SK-N-SH (cell line): ENCODE results near the gene CATSPERD. TPM values are rescaled to one million over a fixed set of nuclear protein-coding genes. Genes with fewer than 3 reads are reported as not detected.

Experiments
- CTCF ChIA-PET: fragments of 300-600, 350-600 bp; formaldehyde crosslinking; extraction: SDS; loops from one replicate; lab custom pipeline; 2021; lab: Yijun Ruan, JAX
- POLR2A ChIA-PET: fragments of 350-600 bp; sonication (Branson Sonifier 250); formaldehyde crosslinking; extraction: SDS; loops from one replicate; lab custom pipeline; 2020; ENCODE audit warnings: antibody characterized with exemption, inconsistent platforms; lab: Yijun Ruan, JAX
- DNase-seq: peaks from one replicate; pipeline ENCODE4 v3.0.0; 2012
- H2AFZ ChIP-seq: fragments of 200-600 bp; sonication (generic); 2 replicates; pipeline ENCODE4 v1.8.1; 2016; ENCODE audit warnings: antibody characterized with exemption, mild to moderate bottlenecking, low read depth
- H3F3A ChIP-seq: fragments of 200-600 bp; sonication (generic); replicated peaks from 2 replicates; pipeline ENCODE3; 2016; ENCODE audit warnings: antibody characterized with exemption, mild to moderate bottlenecking; ENCODE audit not compliant: insufficient read depth
- H3K27ac ChIP-seq, 2 experiments: fragments of 200-500 bp in 1 of 2; fragments of 200-600 bp in 1 of 2; sonication (Bioruptor generic) in 1 of 2; sonication (generic), shearing (Covaris generic) in 1 of 2; 2 replicates each; pipeline versions ENCODE4 v1.5.1 to v1.6.1; 2014 to 2016; ENCODE audit warnings: low read depth in 2 of 2, inconsistent platforms in 1 of 2, low read length in 1 of 2, mild to moderate bottlenecking in 1 of 2, mixed read lengths in 1 of 2
- H3K27me3 ChIP-seq: fragments of 200-600 bp; sonication (generic), shearing (Covaris generic); 2 replicates; pipeline ENCODE4 v1.6.1; 2016; ENCODE audit warnings: mixed run types; ENCODE audit not compliant: insufficient read depth
- H3K36me3 ChIP-seq, 2 experiments: fragments of 200-500 bp in 1 of 2; fragments of 200-600 bp in 1 of 2; sonication (Bioruptor generic) in 1 of 2; sonication (generic) in 1 of 2; replicated peaks in 1 of 2; 2 replicates each; pipeline versions ENCODE3 to v1.5.1; 2014 to 2016; ENCODE audit warnings: low read length in 1 of 2, mild to moderate bottlenecking in 1 of 2; ENCODE audit not compliant: insufficient read depth in 2 of 2, control insufficient read depth in 1 of 2
- H3K4me1 ChIP-seq, 2 experiments: fragments of 200-500 bp in 1 of 2; fragments of 200-600 bp in 1 of 2; sonication (Bioruptor generic) in 1 of 2; sonication (generic), shearing (Covaris generic) in 1 of 2; 2 replicates each; pipeline versions ENCODE4 v1.5.1 to v1.6.1; 2014 to 2016; ENCODE audit warnings: low read depth in 1 of 2, low read length in 1 of 2, mixed run types in 1 of 2; ENCODE audit not compliant: insufficient read depth in 2 of 2, control insufficient read depth in 1 of 2
- H3K4me2 ChIP-seq: fragments of 200-600 bp; sonication (generic), shearing (Covaris generic); 2 replicates; pipeline ENCODE4 v1.6.1; 2017; ENCODE audit warnings: mixed run types
- H3K4me3 ChIP-seq, 2 experiments: fragments of 200-500 bp in 1 of 2; fragments of 200-600 bp in 1 of 2; sonication (Bioruptor generic) in 1 of 2; sonication (generic), shearing (Covaris generic) in 1 of 2; 2 replicates each; pipeline versions ENCODE4 v1.5.1 to v1.8.1; 2014 to 2016; ENCODE audit warnings: low read depth in 2 of 2, inconsistent platforms in 1 of 2, low read length in 1 of 2, mild to moderate bottlenecking in 1 of 2, mixed read lengths in 1 of 2, moderate library complexity in 1 of 2
- H3K79me2 ChIP-seq: fragments of 200-600 bp; sonication (generic); 2 replicates; pipeline ENCODE4 v1.8.1; 2017; ENCODE audit warnings: mild to moderate bottlenecking; ENCODE audit not compliant: insufficient read depth
- H3K9ac ChIP-seq: fragments of 200-600 bp; sonication (generic); 2 replicates; pipeline ENCODE4 v1.6.1; 2017; ENCODE audit warnings: mixed run types
- H3K9me2 ChIP-seq: fragments of 200-600 bp; sonication (generic); 2 replicates; pipeline ENCODE4 v1.6.1; 2017; ENCODE audit warnings: mixed run types
- H3K9me3 ChIP-seq: fragments of 200-600 bp; sonication (generic); 2 replicates; pipeline ENCODE4 v1.6.1; 2017; ENCODE audit warnings: mixed run types, mild to moderate bottlenecking, moderate library complexity
- H4K20me1 ChIP-seq: fragments of 200-600 bp; sonication (generic); 2 replicates; pipeline ENCODE4 v1.6.1; 2017; ENCODE audit warnings: mild to moderate bottlenecking, mixed run types; ENCODE audit not compliant: insufficient read depth
- CHD2 ChIP-seq: fragments of 150-350 bp; IDR thresholded peaks from 2 replicates; pipeline ENCODE4 v1.6.1; 2018; ENCODE audit warnings: low read length; ENCODE audit not compliant: partially characterized antibody
- ELF1 ChIP-seq: IDR thresholded peaks from 2 replicates; pipeline ENCODE4 v1.4.0; 2012
- EP300 ChIP-seq, 2 experiments: IDR thresholded peaks; 2 replicates each; pipeline versions ENCODE4 v1.4.0 to v1.6.1; 2012; ENCODE audit warnings: borderline replicate concordance in 1 of 2, low read depth in 1 of 2, low read length in 1 of 2
- FOXJ3 ChIP-seq: sonication (generic); formaldehyde crosslinking; IDR thresholded peaks from 2 replicates; pipeline ENCODE4 v1.5.1; 2020; ENCODE audit warnings: mild to moderate bottlenecking, missing genetic modification reagents
- GABPA ChIP-seq: IDR thresholded peaks from 2 replicates; pipeline ENCODE4 v1.4.0; 2012; ENCODE audit warnings: low read depth, mild to moderate bottlenecking
- MEF2A ChIP-seq: IDR thresholded peaks from 2 replicates; pipeline ENCODE4 v1.4.0; 2012; ENCODE audit warnings: low read depth, borderline replicate concordance
- MXI1 ChIP-seq: IDR thresholded peaks from 2 replicates; pipeline ENCODE4 v1.6.1; 2012; ENCODE audit warnings: mild to moderate bottlenecking, low read depth, low read length, improper control_type of control experiment
- NRF1 ChIP-seq: IDR thresholded peaks from 2 replicates; pipeline ENCODE4 v1.6.1; 2012; ENCODE audit warnings: low read depth, mild to moderate bottlenecking, low read length
- POLR2AphosphoS5 ChIP-seq: IDR thresholded peaks from 2 replicates; pipeline ENCODE4 v1.6.1; 2012; ENCODE audit warnings: low read depth, low read length
- RAD21 ChIP-seq: IDR thresholded peaks from 2 replicates; pipeline ENCODE4 v1.6.1; 2012; ENCODE audit warnings: mild to moderate bottlenecking, low read length
- RCOR1 ChIP-seq: fragments of 150-350 bp; IDR thresholded peaks from 2 replicates; pipeline ENCODE4 v1.6.1; 2017; ENCODE audit warnings: antibody characterized with exemption, low read length
- RFX5 ChIP-seq: IDR thresholded peaks from 2 replicates; pipeline ENCODE4 v1.6.1; 2012; ENCODE audit warnings: mild to moderate bottlenecking, improper control_type of control experiment, low read length
- SMC3 ChIP-seq: IDR thresholded peaks from 2 replicates; pipeline ENCODE4 v1.6.1; 2012; ENCODE audit warnings: low read depth, low read length, improper control_type of control experiment
- YY1 ChIP-seq: IDR thresholded peaks from 2 replicates; pipeline ENCODE4 v1.4.0; 2012; ENCODE audit warnings: low read depth, mild to moderate bottlenecking
- WGBS: methylation state at CpG from one replicate; pipeline ENCODE4 v1.1.6; 2017; ENCODE audit warnings: low lambda C conversion rate; 5-methylcytosine and 5-hydroxymethylcytosine counted together
- polyA plus RNA-seq, 3 experiments: library from polyadenylated mRNA; depleted of rRNA; stranded (reverse); fragments of >200 nt; gene quantifications; 2 replicates each; pipeline ENCODE4 v1.2.3, GENCODE V29; 2012
- TF ChIP-seq, protein P1 (sequence below): IDR thresholded peaks from 2 replicates; pipeline ENCODE4 v1.6.1; 2012; ENCODE audit warnings: mild to moderate bottlenecking, low read depth, low read length, moderate library complexity
- TF ChIP-seq, protein P2 (sequence below): fragments of 150-350 bp; IDR thresholded peaks from 2 replicates; pipeline ENCODE4 v1.6.1; 2017; ENCODE audit warnings: antibody characterized with exemption, low read length, low read depth, borderline replicate concordance
- TF ChIP-seq, protein P3 (sequence below): IDR thresholded peaks from 2 replicates; pipeline ENCODE4 v1.4.0; 2012; ENCODE audit warnings: low read depth, borderline replicate concordance
- TF ChIP-seq, protein P4 (sequence below): fragments of 150-350 bp; IDR thresholded peaks from 2 replicates; pipeline ENCODE4 v1.6.1; 2016; ENCODE audit warnings: mild to moderate bottlenecking, low read depth, low read length
- TF ChIP-seq, protein P5 (sequence below): IDR thresholded peaks from 2 replicates; pipeline ENCODE4 v1.4.0; 2012; ENCODE audit warnings: low read depth, borderline replicate concordance

The CATSPERD gene
- polyA plus RNA-seq, 1 of the 3 experiments (the other 2 are of a cell fraction), result not detected

DNA sequence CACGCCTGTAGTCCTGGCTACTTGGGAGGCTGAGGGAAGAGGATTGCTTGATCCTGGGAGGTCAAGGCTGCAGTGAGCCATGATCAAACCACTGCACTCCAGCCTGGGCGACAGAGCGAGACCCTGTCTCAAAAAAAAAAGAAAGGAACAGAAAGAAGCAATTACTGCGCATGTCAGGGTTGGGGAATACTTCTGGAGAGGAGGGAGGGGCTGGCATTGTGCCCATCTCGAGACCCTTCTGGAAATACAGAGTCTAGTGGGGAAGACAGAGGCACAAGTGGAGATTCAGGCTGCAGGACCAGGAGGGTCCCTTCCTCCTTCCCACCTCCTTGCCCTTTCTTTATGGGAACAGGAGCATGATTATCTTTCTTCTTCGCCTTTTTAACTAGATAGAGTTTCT is 33.3 kb downstream of the CATSPERD start:
- no peaks in the 10 kb centered on the region for H3F3A ChIP-seq
- no peak overlapping the region for H3K4me3 ChIP-seq
- no peak overlapping the region for H2AFZ ChIP-seq
- H3K27me3 ChIP-seq, result no peaks in the 10 kb centered on the region; the same call in 1 of the 2 replicates
- no peaks in the 10 kb centered on the region for H3K9me3 ChIP-seq
- H3K79me2 ChIP-seq, result no peaks in the 10 kb centered on the region
- no peaks in the 10 kb centered on the region for H3K4me1 ChIP-seq
- H3K4me2 ChIP-seq, result no peak overlapping the region
- POLR2A ChIA-PET, result no interaction called here
- no peaks in the 10 kb centered on the region for H3K9me2 ChIP-seq
- H3K27ac ChIP-seq, result no peak overlapping the region
- whole genome bisulfite sequencing, result 42% methylated on average over 6 of the region's 6 CpGs
- TF ChIP-seq, protein P1, sequence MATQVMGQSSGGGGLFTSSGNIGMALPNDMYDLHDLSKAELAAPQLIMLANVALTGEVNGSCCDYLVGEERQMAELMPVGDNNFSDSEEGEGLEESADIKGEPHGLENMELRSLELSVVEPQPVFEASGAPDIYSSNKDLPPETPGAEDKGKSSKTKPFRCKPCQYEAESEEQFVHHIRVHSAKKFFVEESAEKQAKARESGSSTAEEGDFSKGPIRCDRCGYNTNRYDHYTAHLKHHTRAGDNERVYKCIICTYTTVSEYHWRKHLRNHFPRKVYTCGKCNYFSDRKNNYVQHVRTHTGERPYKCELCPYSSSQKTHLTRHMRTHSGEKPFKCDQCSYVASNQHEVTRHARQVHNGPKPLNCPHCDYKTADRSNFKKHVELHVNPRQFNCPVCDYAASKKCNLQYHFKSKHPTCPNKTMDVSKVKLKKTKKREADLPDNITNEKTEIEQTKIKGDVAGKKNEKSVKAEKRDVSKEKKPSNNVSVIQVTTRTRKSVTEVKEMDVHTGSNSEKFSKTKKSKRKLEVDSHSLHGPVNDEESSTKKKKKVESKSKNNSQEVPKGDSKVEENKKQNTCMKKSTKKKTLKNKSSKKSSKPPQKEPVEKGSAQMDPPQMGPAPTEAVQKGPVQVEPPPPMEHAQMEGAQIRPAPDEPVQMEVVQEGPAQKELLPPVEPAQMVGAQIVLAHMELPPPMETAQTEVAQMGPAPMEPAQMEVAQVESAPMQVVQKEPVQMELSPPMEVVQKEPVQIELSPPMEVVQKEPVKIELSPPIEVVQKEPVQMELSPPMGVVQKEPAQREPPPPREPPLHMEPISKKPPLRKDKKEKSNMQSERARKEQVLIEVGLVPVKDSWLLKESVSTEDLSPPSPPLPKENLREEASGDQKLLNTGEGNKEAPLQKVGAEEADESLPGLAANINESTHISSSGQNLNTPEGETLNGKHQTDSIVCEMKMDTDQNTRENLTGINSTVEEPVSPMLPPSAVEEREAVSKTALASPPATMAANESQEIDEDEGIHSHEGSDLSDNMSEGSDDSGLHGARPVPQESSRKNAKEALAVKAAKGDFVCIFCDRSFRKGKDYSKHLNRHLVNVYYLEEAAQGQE, result no peak
- TF ChIP-seq GABPA (no peak), EP300 (IDR thresholded peaks at IDR 0.05; ENCODE audit: borderline replicate concordance in 1 of 2, low read depth in 1 of 2, low read length in 1 of 2) (no peak), FOXJ3 (CRISPR knock-in tag) (no peak), NRF1 (no peak), ELF1 (no peak), POLR2AphosphoS5 (no peak), RCOR1 (no peak), CHD2 (no peak), RFX5 (no peak), YY1 (no peak), MEF2A (no peak), RAD21 (no peak)
- TF ChIP-seq, protein P2, sequence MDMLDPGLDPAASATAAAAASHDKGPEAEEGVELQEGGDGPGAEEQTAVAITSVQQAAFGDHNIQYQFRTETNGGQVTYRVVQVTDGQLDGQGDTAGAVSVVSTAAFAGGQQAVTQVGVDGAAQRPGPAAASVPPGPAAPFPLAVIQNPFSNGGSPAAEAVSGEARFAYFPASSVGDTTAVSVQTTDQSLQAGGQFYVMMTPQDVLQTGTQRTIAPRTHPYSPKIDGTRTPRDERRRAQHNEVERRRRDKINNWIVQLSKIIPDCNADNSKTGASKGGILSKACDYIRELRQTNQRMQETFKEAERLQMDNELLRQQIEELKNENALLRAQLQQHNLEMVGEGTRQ, result no peak
- no peaks in the 10 kb centered on the region for H3K36me3 ChIP-seq
- no peak overlapping the region for H3K9ac ChIP-seq
- H4K20me1 ChIP-seq, result no peaks in the 10 kb centered on the region
- no peak for DNase-seq
- CTCF ChIA-PET, result interaction anchor here (0.6 to 1.2 kb wide), 2 partner anchors 34 to 440 kb away, joined by 3 read pairs; partner anchors contain the start of genes CATSPERD and LONP1

DNA sequence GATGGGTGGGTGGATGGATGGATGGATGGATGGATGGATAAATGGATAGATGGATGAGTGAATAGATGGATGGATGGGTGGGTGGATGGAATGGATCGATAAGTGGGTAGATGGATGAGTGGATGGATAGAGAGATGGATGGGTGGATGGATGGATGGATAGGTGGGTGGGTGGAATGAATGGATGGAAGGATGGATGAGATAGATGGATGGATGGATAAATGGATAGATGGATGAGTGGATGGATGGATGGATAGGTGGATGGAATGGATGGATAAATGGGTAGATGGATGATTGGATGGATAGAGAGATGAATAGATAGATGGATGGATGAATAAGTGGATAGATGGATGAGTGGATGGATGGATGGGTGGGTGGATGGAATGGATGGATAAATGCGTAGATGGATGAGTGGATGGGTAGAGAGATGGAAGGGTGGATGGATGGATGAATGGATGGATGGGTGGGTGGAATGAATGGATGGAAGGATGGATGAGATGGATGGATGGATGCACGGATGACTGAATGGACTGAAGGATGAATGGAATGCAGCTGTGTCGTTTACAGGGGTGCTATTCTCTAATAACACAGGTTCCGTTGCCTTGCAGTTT is 42.3 kb downstream of the CATSPERD start:
- ChIA-PET CTCF (no interaction called here), POLR2A (no interaction called here)
- no peak for DNase-seq
- TF ChIP-seq SMC3 (no peak), MEF2A (no peak), MXI1 (no peak)
- TF ChIP-seq, protein P3, sequence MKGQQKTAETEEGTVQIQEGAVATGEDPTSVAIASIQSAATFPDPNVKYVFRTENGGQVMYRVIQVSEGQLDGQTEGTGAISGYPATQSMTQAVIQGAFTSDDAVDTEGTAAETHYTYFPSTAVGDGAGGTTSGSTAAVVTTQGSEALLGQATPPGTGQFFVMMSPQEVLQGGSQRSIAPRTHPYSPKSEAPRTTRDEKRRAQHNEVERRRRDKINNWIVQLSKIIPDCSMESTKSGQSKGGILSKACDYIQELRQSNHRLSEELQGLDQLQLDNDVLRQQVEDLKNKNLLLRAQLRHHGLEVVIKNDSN, result no peak
- TF ChIP-seq, protein P4, sequence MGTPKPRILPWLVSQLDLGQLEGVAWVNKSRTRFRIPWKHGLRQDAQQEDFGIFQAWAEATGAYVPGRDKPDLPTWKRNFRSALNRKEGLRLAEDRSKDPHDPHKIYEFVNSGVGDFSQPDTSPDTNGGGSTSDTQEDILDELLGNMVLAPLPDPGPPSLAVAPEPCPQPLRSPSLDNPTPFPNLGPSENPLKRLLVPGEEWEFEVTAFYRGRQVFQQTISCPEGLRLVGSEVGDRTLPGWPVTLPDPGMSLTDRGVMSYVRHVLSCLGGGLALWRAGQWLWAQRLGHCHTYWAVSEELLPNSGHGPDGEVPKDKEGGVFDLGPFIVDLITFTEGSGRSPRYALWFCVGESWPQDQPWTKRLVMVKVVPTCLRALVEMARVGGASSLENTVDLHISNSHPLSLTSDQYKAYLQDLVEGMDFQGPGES, result no peak
- TF ChIP-seq, protein P2, result no peak
- TF ChIP-seq, protein P5, sequence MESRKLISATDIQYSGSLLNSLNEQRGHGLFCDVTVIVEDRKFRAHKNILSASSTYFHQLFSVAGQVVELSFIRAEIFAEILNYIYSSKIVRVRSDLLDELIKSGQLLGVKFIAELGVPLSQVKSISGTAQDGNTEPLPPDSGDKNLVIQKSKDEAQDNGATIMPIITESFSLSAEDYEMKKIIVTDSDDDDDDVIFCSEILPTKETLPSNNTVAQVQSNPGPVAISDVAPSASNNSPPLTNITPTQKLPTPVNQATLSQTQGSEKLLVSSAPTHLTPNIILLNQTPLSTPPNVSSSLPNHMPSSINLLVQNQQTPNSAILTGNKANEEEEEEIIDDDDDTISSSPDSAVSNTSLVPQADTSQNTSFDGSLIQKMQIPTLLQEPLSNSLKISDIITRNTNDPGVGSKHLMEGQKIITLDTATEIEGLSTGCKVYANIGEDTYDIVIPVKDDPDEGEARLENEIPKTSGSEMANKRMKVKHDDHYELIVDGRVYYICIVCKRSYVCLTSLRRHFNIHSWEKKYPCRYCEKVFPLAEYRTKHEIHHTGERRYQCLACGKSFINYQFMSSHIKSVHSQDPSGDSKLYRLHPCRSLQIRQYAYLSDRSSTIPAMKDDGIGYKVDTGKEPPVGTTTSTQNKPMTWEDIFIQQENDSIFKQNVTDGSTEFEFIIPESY, result no peak

More for the DNA sequence above, 42.3 kb downstream of the CATSPERD start:
- Histone ChIP-seq H3K36me3 (no peaks in the 10 kb centered on the region), H3F3A (no peaks in the 10 kb centered on the region), H3K27ac (no peak overlapping the region), H3K9me3 (no peaks in the 10 kb centered on the region), H3K79me2 (no peaks in the 10 kb centered on the region), H2AFZ (no peak overlapping the region), H3K4me3 (no peak overlapping the region), H3K9me2 (no peaks in the 10 kb centered on the region), H4K20me1 (no peaks in the 10 kb centered on the region), H3K4me1 (no peaks in the 10 kb centered on the region), H3K9ac (no peak overlapping the region), H3K4me2 (no peak overlapping the region), H3K27me3 (no peaks in the 10 kb centered on the region; the same call in 1 of the 2 replicates)
- WGBS, result 28% methylated on average over 5 of the region's 5 CpGs
